ENCODE data around the gene LAMTOR2. TPM values are rescaled to one million over a fixed set of nuclear protein-coding genes. Genes with fewer than 3 reads are reported as not detected.

Gene LAMTOR2
- total RNA-seq, 1 experiment from 2014 or later: 60.2 TPM

DNA sequence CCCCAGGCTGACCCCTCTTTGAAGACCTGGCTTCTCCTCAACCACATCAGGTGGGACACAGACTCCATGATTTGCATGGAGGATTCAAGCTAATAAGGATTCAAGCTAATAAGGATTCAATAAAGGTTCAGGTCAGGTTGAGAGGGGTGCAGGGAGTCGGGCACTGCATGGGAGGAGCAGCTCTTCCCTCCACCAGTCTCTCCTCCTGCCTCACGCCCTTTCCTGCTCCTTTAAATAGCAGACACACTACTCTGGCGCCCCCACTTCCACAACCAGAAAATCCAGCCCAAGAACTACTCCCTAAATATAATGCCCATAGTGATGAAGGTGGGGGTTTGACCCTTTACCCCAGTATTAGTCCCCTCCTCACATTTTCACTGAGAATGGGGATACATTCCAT is 20.6 kb downstream of the LAMTOR2 start:
- no peak for DNase-seq (ENCODE audit: low read depth, low spot score)
- Histone ChIP-seq H3K9ac (ENCODE audit: low read length) (no peak overlapping the region), H3K27me3 (ENCODE audit: insufficient read depth, low read length) (no peaks in the 10 kb centered on the region), H3K36me3 (ENCODE audit: control insufficient read depth in 1 of 2, insufficient read depth in 2 of 2, low read length in 2 of 2) (peaks cover 8 to 16% of the 10 kb centered on the region in 2 experiments; a peak in 3 of 4 replicates), H3K79me2 (ENCODE audit: insufficient read depth, low read length) (no peaks in the 10 kb centered on the region), H3K4me2 (ENCODE audit: low read length) (no peak overlapping the region), H3K9me2 (ENCODE audit: insufficient read depth) (no peaks in the 10 kb centered on the region), H4K20me1 (ENCODE audit: insufficient read depth) (no peaks in the 10 kb centered on the region), H3K4me3 (replicated peaks in 1 of 2; ENCODE audit: low read depth in 1 of 2, low read length in 2 of 2) (no peak overlapping the region), H3K4me1 (ENCODE audit: control insufficient read depth in 1 of 2, insufficient read depth in 2 of 2, low read length in 2 of 2) (peaks cover 0 to 11% of the 10 kb centered on the region in 2 experiments; a peak in 2 of 4 replicates), H3K27ac (ENCODE audit: low read depth, low read length) (no peak overlapping the region), H3K9me3 (ENCODE audit: control insufficient read depth in 1 of 2, insufficient read depth in 1 of 2, low read depth in 1 of 2, low read length in 2 of 2) (no peaks in the 10 kb centered on the region), H2AFZ (ENCODE audit: low read depth, low read length, poor library complexity, severe bottlenecking) (no peak overlapping the region)
- RAD21 ChIA-PET (ENCODE audit: low non-redundant PET in 1 of 2, low total read pairs in 2 of 2, uncharacterized antibody in 2 of 2, unreplicated experiment in 2 of 2): no interaction called here
- TF ChIP-seq, protein P1, sequence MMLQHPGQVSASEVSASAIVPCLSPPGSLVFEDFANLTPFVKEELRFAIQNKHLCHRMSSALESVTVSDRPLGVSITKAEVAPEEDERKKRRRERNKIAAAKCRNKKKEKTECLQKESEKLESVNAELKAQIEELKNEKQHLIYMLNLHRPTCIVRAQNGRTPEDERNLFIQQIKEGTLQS (IDR thresholded peaks at IDR 0.05): no peak
- TF ChIP-seq EGR1 (IDR thresholded peaks at IDR 0.05; ENCODE audit: low read depth): no peak
- TF ChIP-seq CEBPB (IDR thresholded peaks at IDR 0.05; ENCODE audit: low read depth): no peak
- no peak for TF ChIP-seq CBX3 (IDR thresholded peaks at IDR 0.05; ENCODE audit: low read depth)
- TF ChIP-seq SP1 (IDR thresholded peaks at IDR 0.05; ENCODE audit: low read depth): no peak
- POLR2A ChIA-PET: no interaction called here
- no TSS peak for BruUV-seq (replicated peaks)
- intact Hi-C loops (cut with micrococcal nuclease): no loop called here
- CTCF ChIA-PET: interaction anchor here (0.8 kb wide), 1 partner anchor 136 kb away, joined by 3 read pairs; no protein-coding TSS in a partner anchor
- peak; percentile 58 for ATAC-seq

DNA sequence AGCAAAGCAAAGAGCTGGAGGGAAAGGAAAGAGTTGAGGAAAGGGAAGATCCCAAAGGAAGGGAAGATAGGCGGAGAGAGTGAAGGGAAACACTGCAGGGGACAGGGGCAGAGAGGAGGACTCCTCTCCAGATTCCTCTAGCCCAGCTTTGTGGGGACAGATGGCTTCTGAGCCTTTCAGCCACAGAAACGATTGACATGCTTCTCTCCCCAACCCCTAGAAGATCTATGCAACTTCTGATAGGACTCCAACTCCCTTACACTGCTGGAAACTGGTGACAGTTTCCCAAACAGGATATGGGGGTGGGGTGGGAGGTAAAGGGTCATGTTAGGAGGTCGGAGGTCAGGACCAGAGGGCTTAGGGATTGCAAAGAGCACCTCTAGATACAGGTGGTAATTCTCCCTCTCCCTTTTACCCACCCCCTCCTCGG is 21.2 kb downstream of the LAMTOR2 start:
- ChIA-PET POLR2A (no interaction called here), RAD21 (ENCODE audit: low non-redundant PET in 1 of 2, low total read pairs in 2 of 2, uncharacterized antibody in 2 of 2, unreplicated experiment in 2 of 2) (no interaction called here), CTCF (interaction anchor here (0.8 kb wide), 1 partner anchor 137 kb away, joined by 3 read pairs; no protein-coding TSS in a partner anchor)
- intact Hi-C loops (cut with micrococcal nuclease): no loop called here
- H3K27me3 ChIP-seq (ENCODE audit: insufficient read depth, low read length): no peaks in the 10 kb centered on the region
- DNase-seq (ENCODE audit: low read depth, low spot score): no peak
- H3K9me3 ChIP-seq (ENCODE audit: control insufficient read depth in 1 of 2, insufficient read depth in 1 of 2, low read depth in 1 of 2, low read length in 2 of 2): no peaks in the 10 kb centered on the region
- H3K36me3 ChIP-seq (ENCODE audit: control insufficient read depth in 1 of 2, insufficient read depth in 2 of 2, low read length in 2 of 2): peaks cover 4 to 13% of the 10 kb centered on the region in 2 experiments; a peak in 1 of 4 replicates
- H3K4me3 ChIP-seq (replicated peaks in 1 of 2; ENCODE audit: low read depth in 1 of 2, low read length in 2 of 2): no peak overlapping the region
- ATAC-seq: no peak
- no peak overlapping the region for H3K4me2 ChIP-seq (ENCODE audit: low read length)
- no peak overlapping the region for H3K9ac ChIP-seq (ENCODE audit: low read length)
- no peaks in the 10 kb centered on the region for H3K9me2 ChIP-seq (ENCODE audit: insufficient read depth)
- no peaks in the 10 kb centered on the region for H4K20me1 ChIP-seq (ENCODE audit: insufficient read depth)
- H3K79me2 ChIP-seq (ENCODE audit: insufficient read depth, low read length): no peaks in the 10 kb centered on the region
- H3K4me1 ChIP-seq (ENCODE audit: control insufficient read depth in 1 of 2, insufficient read depth in 2 of 2, low read length in 2 of 2): peaks cover 0 to 11% of the 10 kb centered on the region in 2 experiments; a peak in 3 of 4 replicates
- BruUV-seq (replicated peaks): no TSS peak
- H3K27ac ChIP-seq (ENCODE audit: low read depth, low read length): no peak overlapping the region
- no peak overlapping the region for H2AFZ ChIP-seq (ENCODE audit: low read depth, low read length, poor library complexity, severe bottlenecking)
- TF ChIP-seq ZNF274 (IDR thresholded peaks at IDR 0.05; ENCODE audit: low read depth, low read length) (no peak), CEBPB (IDR thresholded peaks at IDR 0.05; ENCODE audit: low read depth) (no peak), RAD21 (IDR thresholded peaks at IDR 0.05; ENCODE audit: low read depth) (no peak), FOSL1 (IDR thresholded peaks at IDR 0.05; ENCODE audit: low read depth) (no peak), EZH2 (IDR thresholded peaks at IDR 0.05) (no peak), CBX3 (IDR thresholded peaks at IDR 0.05; ENCODE audit: low read depth) (no peak), JUND (IDR thresholded peaks at IDR 0.05) (no peak), ELF1 (IDR thresholded peaks at IDR 0.05; ENCODE audit: borderline replicate concordance, low read depth) (no peak), YY1 (IDR thresholded peaks at IDR 0.05; ENCODE audit: extremely low read depth, insufficient replicate concordance, low read depth, low read length) (no peak), SRF (IDR thresholded peaks at IDR 0.05; ENCODE audit: low read depth) (no peak), ZFX (IDR thresholded peaks at IDR 0.05) (no peak), EZH2phosphoT487 (IDR thresholded peaks at IDR 0.05; ENCODE audit: borderline replicate concordance) (no peak)
- TF ChIP-seq, protein P2, sequence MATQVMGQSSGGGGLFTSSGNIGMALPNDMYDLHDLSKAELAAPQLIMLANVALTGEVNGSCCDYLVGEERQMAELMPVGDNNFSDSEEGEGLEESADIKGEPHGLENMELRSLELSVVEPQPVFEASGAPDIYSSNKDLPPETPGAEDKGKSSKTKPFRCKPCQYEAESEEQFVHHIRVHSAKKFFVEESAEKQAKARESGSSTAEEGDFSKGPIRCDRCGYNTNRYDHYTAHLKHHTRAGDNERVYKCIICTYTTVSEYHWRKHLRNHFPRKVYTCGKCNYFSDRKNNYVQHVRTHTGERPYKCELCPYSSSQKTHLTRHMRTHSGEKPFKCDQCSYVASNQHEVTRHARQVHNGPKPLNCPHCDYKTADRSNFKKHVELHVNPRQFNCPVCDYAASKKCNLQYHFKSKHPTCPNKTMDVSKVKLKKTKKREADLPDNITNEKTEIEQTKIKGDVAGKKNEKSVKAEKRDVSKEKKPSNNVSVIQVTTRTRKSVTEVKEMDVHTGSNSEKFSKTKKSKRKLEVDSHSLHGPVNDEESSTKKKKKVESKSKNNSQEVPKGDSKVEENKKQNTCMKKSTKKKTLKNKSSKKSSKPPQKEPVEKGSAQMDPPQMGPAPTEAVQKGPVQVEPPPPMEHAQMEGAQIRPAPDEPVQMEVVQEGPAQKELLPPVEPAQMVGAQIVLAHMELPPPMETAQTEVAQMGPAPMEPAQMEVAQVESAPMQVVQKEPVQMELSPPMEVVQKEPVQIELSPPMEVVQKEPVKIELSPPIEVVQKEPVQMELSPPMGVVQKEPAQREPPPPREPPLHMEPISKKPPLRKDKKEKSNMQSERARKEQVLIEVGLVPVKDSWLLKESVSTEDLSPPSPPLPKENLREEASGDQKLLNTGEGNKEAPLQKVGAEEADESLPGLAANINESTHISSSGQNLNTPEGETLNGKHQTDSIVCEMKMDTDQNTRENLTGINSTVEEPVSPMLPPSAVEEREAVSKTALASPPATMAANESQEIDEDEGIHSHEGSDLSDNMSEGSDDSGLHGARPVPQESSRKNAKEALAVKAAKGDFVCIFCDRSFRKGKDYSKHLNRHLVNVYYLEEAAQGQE (IDR thresholded peaks at IDR 0.05; ENCODE audit: low read depth): no peak
- TF ChIP-seq, protein P3, sequence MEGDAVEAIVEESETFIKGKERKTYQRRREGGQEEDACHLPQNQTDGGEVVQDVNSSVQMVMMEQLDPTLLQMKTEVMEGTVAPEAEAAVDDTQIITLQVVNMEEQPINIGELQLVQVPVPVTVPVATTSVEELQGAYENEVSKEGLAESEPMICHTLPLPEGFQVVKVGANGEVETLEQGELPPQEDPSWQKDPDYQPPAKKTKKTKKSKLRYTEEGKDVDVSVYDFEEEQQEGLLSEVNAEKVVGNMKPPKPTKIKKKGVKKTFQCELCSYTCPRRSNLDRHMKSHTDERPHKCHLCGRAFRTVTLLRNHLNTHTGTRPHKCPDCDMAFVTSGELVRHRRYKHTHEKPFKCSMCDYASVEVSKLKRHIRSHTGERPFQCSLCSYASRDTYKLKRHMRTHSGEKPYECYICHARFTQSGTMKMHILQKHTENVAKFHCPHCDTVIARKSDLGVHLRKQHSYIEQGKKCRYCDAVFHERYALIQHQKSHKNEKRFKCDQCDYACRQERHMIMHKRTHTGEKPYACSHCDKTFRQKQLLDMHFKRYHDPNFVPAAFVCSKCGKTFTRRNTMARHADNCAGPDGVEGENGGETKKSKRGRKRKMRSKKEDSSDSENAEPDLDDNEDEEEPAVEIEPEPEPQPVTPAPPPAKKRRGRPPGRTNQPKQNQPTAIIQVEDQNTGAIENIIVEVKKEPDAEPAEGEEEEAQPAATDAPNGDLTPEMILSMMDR (IDR thresholded peaks at IDR 0.05 in 2 of 3, conservative IDR thresholded peaks at IDR 0.05 in 1 of 3; ENCODE audit: borderline replicate concordance in 1 of 3, insufficient read depth in 1 of 3, low read depth in 2 of 3, low read length in 2 of 3): no peak

Measured in HCT116 (cell line).